Chondrocyte (in vitro differentiated cells): ENCODE data around the gene CD164L2. TPM values are rescaled to one million over a fixed set of nuclear protein-coding genes. Genes with fewer than 3 reads are reported as not detected.

Experiments
- DNase-seq: peaks from one replicate; pipeline ENCODE4 v3.0.0; 2021; ENCODE audit warnings: mixed read lengths, low spot score
- H3K27ac Mint-ChIP-seq: one replicate; pipeline ENCODE4 v1.8.0; 2021; ENCODE audit warnings: mild to moderate bottlenecking, moderate library complexity, mixed read lengths; ENCODE audit not compliant: unreplicated experiment
- H3K27me3 Mint-ChIP-seq: 2 replicates; pipeline ENCODE4 v1.8.0; 2021; ENCODE audit warnings: low read depth, mixed read lengths
- H3K36me3 Mint-ChIP-seq: 2 replicates; pipeline ENCODE4 v1.8.0; 2021; ENCODE audit warnings: low read depth, mixed read lengths
- H3K4me1 Mint-ChIP-seq: 2 replicates; pipeline ENCODE4 v1.8.0; 2021; ENCODE audit warnings: low read depth, mild to moderate bottlenecking, mixed read lengths
- H3K4me3 Mint-ChIP-seq: one replicate; pipeline ENCODE4 v1.8.0; 2021; ENCODE audit warnings: mild to moderate bottlenecking, moderate library complexity, mixed read lengths; ENCODE audit not compliant: unreplicated experiment
- H3K9me3 Mint-ChIP-seq: 2 replicates; pipeline ENCODE4 v1.8.0; 2021; ENCODE audit warnings: low read depth, mixed read lengths
- CTCF ChIP-seq: fragments of 200-600 bp; sonication (generic); IDR thresholded peaks from 2 replicates; pipeline ENCODE4 v1.5.0; 2021; ENCODE audit warnings: antibody characterized with exemption, mild to moderate bottlenecking, moderate library complexity
- total RNA-seq: library from RNA; stranded (reverse); gene quantifications from 3 replicates; pipeline ENCODE4 v1.2.1, GENCODE V29; 2021

CD164L2 gene
- total RNA-seq, 1 donor from 2014 or later = not detected

- TF ChIP-seq CTCF = no peak
- no peak for DNase-seq
- Mint-ChIP-seq H3K27ac (peak overlapping the region; percentile 99), H3K4me3 (peak overlapping the region; percentile 91), H3K27me3 (no peaks in the 10 kb centered on the region), H3K4me1 (peaks cover 24% of the 10 kb centered on the region), H3K36me3 (peaks cover 25% of the 10 kb centered on the region), H3K9me3 (no peaks in the 10 kb centered on the region)
Observed at GRCh38 chr1:27364696-27365371, 18.3 kb downstream of the CD164L2 start.

GRCh38 chr1:27363766-27364695 is 19.1 kb downstream of the CD164L2 start:
- peak overlapping the region; percentile 12 for H3K4me3 Mint-ChIP-seq
- H3K27ac Mint-ChIP-seq = peak overlapping the region; percentile 51
- DNase-seq = peak; percentile 82

GRCh38 chr1:27361553-27361952 is 21.6 kb downstream of the CD164L2 start:
- H3K4me3 Mint-ChIP-seq = no peak overlapping the region
- H3K27me3 Mint-ChIP-seq = no peaks in the 10 kb centered on the region
- H3K36me3 Mint-ChIP-seq = peaks cover 40% of the 10 kb centered on the region
- no peak for TF ChIP-seq CTCF
- DNase-seq = peak; percentile 85
- H3K27ac Mint-ChIP-seq = no peak overlapping the region
- no peaks in the 10 kb centered on the region for H3K9me3 Mint-ChIP-seq
- H3K4me1 Mint-ChIP-seq = peaks cover 12% of the 10 kb centered on the region

More at GRCh38 chr1:27363766-27364695, 19.1 kb downstream of the CD164L2 start:
- TF ChIP-seq CTCF = no peak
- no peaks in the 10 kb centered on the region for H3K27me3 Mint-ChIP-seq
- H3K36me3 Mint-ChIP-seq = peaks cover 33% of the 10 kb centered on the region
- H3K4me1 Mint-ChIP-seq = peaks cover 24% of the 10 kb centered on the region
- no peaks in the 10 kb centered on the region for H3K9me3 Mint-ChIP-seq

- peak; percentile 86 for DNase-seq
- Mint-ChIP-seq H3K27ac (no peak overlapping the region), H3K4me1 (peaks cover 12% of the 10 kb centered on the region), H3K27me3 (no peaks in the 10 kb centered on the region), H3K36me3 (peaks cover 40% of the 10 kb centered on the region), H3K9me3 (no peaks in the 10 kb centered on the region), H3K4me3 (no peak overlapping the region)
- TF ChIP-seq CTCF = no peak
Observed at GRCh38 chr1:27361044-27361402, 22.1 kb downstream of the CD164L2 start.
